Osteoblast (primary cell): ENCODE data around the gene USP48. TPM values are rescaled to one million over a fixed set of nuclear protein-coding genes. Genes with fewer than 3 reads are reported as not detected.

Experiments used
- DNase-seq: peaks from one replicate; pipeline ENCODE4 v3.0.0; 2011; ENCODE audit warnings: low spot score, mixed read lengths; ENCODE audit not compliant: insufficient read length; ENCODE audit errors: missing footprints
- H2AFZ ChIP-seq: 2 replicates; pipeline ENCODE4 v1.6.0; 2011; ENCODE audit warnings: mild to moderate bottlenecking, low read length
- H3K27ac ChIP-seq: 2 replicates; pipeline ENCODE4 v1.5.1; 2011; ENCODE audit warnings: mild to moderate bottlenecking, low read depth, low read length, moderate library complexity
- H3K27me3 ChIP-seq: 2 replicates; pipeline ENCODE4 v1.6.0; 2012; ENCODE audit warnings: mild to moderate bottlenecking, control low read depth, inconsistent platforms, low read length, moderate library complexity; ENCODE audit not compliant: insufficient read depth
- H3K36me3 ChIP-seq: 2 replicates; pipeline ENCODE4 v1.5.1; 2011; ENCODE audit warnings: mild to moderate bottlenecking, low read length, control low read depth, moderate library complexity; ENCODE audit not compliant: insufficient read depth
- H3K4me1 ChIP-seq: 2 replicates; pipeline ENCODE4 v1.5.1; 2011; ENCODE audit warnings: mild to moderate bottlenecking, low read length, control low read depth, moderate library complexity; ENCODE audit not compliant: insufficient read depth
- H3K4me2 ChIP-seq: 2 replicates; pipeline ENCODE4 v1.6.0; 2011; ENCODE audit warnings: mild to moderate bottlenecking, low read length; ENCODE audit not compliant: insufficient read depth
- H3K4me3 ChIP-seq: fragments of 200-600 bp; sonication (generic); 3 replicates; pipeline ENCODE4 v1.5.1; 2012; ENCODE audit warnings: mild to moderate bottlenecking, low read length, inconsistent platforms; ENCODE audit not compliant: insufficient read depth
- H3K79me2 ChIP-seq: 2 replicates; pipeline ENCODE4 v1.6.0; 2012; ENCODE audit warnings: mild to moderate bottlenecking, low read length, control low read depth, inconsistent platforms; ENCODE audit not compliant: insufficient read depth
- H3K9me3 ChIP-seq: 2 replicates; pipeline ENCODE4 v1.5.1; 2011; ENCODE audit warnings: low read depth, low read length, control low read depth
- H4K20me1 ChIP-seq: 2 replicates; pipeline ENCODE4 v1.6.0; 2012; ENCODE audit warnings: mild to moderate bottlenecking, low read length, control low read depth; ENCODE audit not compliant: insufficient read depth
- total RNA-seq: library from RNA; depleted of rRNA; stranded (reverse); fragments of >200 nt; gene quantifications from 2 replicates; pipeline ENCODE4 v1.2.3, GENCODE V29; 2012
- TF ChIP-seq, protein P1 (sequence below): IDR thresholded peaks from 2 replicates; pipeline ENCODE4 v1.5.1; 2011; ENCODE audit warnings: mild to moderate bottlenecking, low read depth, low read length, moderate library complexity; ENCODE audit errors: extremely low read depth

USP48 gene
- total RNA-seq, 1 donor = 52.5 TPM

GRCh38 chr1:21724098-21724497 lies 58.9 kb downstream of the USP48 start:
- Histone ChIP-seq H3K4me1 (no peaks in the 10 kb centered on the region), H3K27ac (no peak overlapping the region), H3K4me2 (no peak overlapping the region), H3K4me3 (no peak overlapping the region), H3K27me3 (no peaks in the 10 kb centered on the region), H3K79me2 (peaks cover 2% of the 10 kb centered on the region), H3K9me3 (no peaks in the 10 kb centered on the region), H2AFZ (no peak overlapping the region), H4K20me1 (no peaks in the 10 kb centered on the region), H3K36me3 (peaks cover 56% of the 10 kb centered on the region)
- TF ChIP-seq, protein P1, sequence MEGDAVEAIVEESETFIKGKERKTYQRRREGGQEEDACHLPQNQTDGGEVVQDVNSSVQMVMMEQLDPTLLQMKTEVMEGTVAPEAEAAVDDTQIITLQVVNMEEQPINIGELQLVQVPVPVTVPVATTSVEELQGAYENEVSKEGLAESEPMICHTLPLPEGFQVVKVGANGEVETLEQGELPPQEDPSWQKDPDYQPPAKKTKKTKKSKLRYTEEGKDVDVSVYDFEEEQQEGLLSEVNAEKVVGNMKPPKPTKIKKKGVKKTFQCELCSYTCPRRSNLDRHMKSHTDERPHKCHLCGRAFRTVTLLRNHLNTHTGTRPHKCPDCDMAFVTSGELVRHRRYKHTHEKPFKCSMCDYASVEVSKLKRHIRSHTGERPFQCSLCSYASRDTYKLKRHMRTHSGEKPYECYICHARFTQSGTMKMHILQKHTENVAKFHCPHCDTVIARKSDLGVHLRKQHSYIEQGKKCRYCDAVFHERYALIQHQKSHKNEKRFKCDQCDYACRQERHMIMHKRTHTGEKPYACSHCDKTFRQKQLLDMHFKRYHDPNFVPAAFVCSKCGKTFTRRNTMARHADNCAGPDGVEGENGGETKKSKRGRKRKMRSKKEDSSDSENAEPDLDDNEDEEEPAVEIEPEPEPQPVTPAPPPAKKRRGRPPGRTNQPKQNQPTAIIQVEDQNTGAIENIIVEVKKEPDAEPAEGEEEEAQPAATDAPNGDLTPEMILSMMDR = no peak
- no peak for DNase-seq

- Histone ChIP-seq H3K9me3 (no peaks in the 10 kb centered on the region), H3K36me3 (peaks cover 59% of the 10 kb centered on the region), H3K27me3 (no peaks in the 10 kb centered on the region), H3K4me2 (no peak overlapping the region), H3K79me2 (peaks cover 2% of the 10 kb centered on the region), H3K27ac (no peak overlapping the region), H3K4me3 (no peak overlapping the region), H4K20me1 (no peaks in the 10 kb centered on the region), H2AFZ (no peak overlapping the region), H3K4me1 (no peaks in the 10 kb centered on the region)
- TF ChIP-seq, protein P1 = no peak
- DNase-seq = no peak
These were observed 61.5 kb downstream of the USP48 start for GRCh38 chr1:21721295-21721985.

- Histone ChIP-seq H2AFZ (no peak overlapping the region), H3K4me1 (no peaks in the 10 kb centered on the region), H3K36me3 (peaks cover 76% of the 10 kb centered on the region), H3K79me2 (no peaks in the 10 kb centered on the region), H3K9me3 (no peaks in the 10 kb centered on the region), H3K4me2 (no peak overlapping the region), H3K4me3 (no peak overlapping the region), H3K27me3 (no peaks in the 10 kb centered on the region), H3K27ac (no peak overlapping the region), H4K20me1 (peaks cover 2% of the 10 kb centered on the region)
- no peak for DNase-seq
- TF ChIP-seq, protein P1 = no peak
These were observed 66.8 kb downstream of the USP48 start for GRCh38 chr1:21716169-21716568.

DNA sequence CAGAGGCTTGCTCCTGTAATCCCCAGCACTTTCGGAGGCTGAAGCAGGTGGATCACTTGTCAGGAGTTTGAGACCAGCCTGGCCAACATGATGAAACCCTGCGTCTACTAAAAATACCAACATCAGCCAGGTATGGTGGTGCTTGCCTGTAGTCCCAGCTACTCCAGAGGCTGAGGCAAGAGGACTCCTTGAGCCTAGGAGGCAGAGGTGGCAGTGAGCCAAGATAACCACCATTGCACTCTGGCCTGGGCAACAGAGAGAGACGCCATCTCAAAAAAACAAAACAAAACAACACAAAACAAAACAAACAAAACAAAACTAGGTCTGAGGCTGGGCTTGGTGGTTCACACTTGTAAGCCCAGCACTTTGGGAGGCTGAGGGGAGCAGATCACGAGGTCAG lies 75.1 kb downstream of the USP48 start:
- H3K79me2 ChIP-seq = no peaks in the 10 kb centered on the region
- TF ChIP-seq, protein P1 = no peak
- H3K4me1 ChIP-seq = peaks cover 30% of the 10 kb centered on the region
- H3K27me3 ChIP-seq = no peaks in the 10 kb centered on the region
- no peaks in the 10 kb centered on the region for H3K9me3 ChIP-seq
- H3K36me3 ChIP-seq = peaks cover 32% of the 10 kb centered on the region
- H3K27ac ChIP-seq = no peak overlapping the region
- H2AFZ ChIP-seq = no peak overlapping the region
- no peak overlapping the region for H3K4me3 ChIP-seq
- no peak overlapping the region for H3K4me2 ChIP-seq
- no peak for DNase-seq
- peaks cover 20% of the 10 kb centered on the region for H4K20me1 ChIP-seq
